ENCODE data around the gene ELAVL1. TPM values are rescaled to one million over a fixed set of nuclear protein-coding genes. Genes with fewer than 3 reads are reported as not detected.

The ELAVL1 gene
- total and polyA plus RNA-seq, 2 donors (not counting 1 experiment from before 2014, with no cell fraction given): 21.8 to 63.5 TPM

GRCh38 chr19:8023371-8023770 is 17.9 kb upstream of the ELAVL1 start:
- intact Hi-C loops (cut with micrococcal nuclease): no loop called here
- Mint-ChIP-seq H3K4me1 (no peaks in the 10 kb centered on the region), H3K27ac (no peak overlapping the region), H3K4me3 (no peak overlapping the region), H3K9me3 (ENCODE audit: insufficient read depth) (no peaks in the 10 kb centered on the region), H3K27me3 (no peaks in the 10 kb centered on the region)
- Histone ChIP-seq H3K4me1 (ENCODE audit: control insufficient read depth in 2 of 2, insufficient read depth in 2 of 2, low read length in 2 of 2) (no peaks in the 10 kb centered on the region), H3K9me3 (ENCODE audit: control extremely low read depth in 1 of 3, control insufficient read depth in 2 of 3, insufficient read depth in 1 of 3, low read length in 2 of 3) (no peaks in the 10 kb centered on the region), H3K36me3 (replicated peaks in 1 of 2; ENCODE audit: control extremely low read depth in 1 of 2, control insufficient read depth in 1 of 2, extremely low read depth in 1 of 2, insufficient read depth in 2 of 2, low read length in 1 of 2) (no peaks in the 10 kb centered on the region), H2AFZ (ENCODE audit: insufficient read depth, low read depth, low read length, poor library complexity, severe bottlenecking) (no peak overlapping the region), H3K79me2 (ENCODE audit: control insufficient read depth, insufficient read depth, low read length) (no peaks in the 10 kb centered on the region), H3K9ac (ENCODE audit: low read length) (no peak overlapping the region), H3K27me3 (replicated peaks in 1 of 4; ENCODE audit: control extremely low read depth in 1 of 4, control insufficient read depth in 3 of 4, insufficient read depth in 4 of 4, low read length in 3 of 4) (no peaks in the 10 kb centered on the region), H3K27ac (ENCODE audit: low read length in 2 of 2) (no peak overlapping the region), H3K4me2 (replicated peaks; ENCODE audit: low read depth, low read length, poor library complexity, severe bottlenecking) (no peak overlapping the region), H3K4me3 (ENCODE audit: control extremely low read depth in 1 of 5, extremely low read depth in 1 of 5, insufficient read depth in 1 of 5, low read depth in 2 of 5, low read length in 4 of 5) (no peak overlapping the region), H4K20me1 (ENCODE audit: control insufficient read depth, insufficient read depth, low read length, poor library complexity, severe bottlenecking) (no peaks in the 10 kb centered on the region)
- ChIA-PET CTCF (no interaction called here), POLR2A (no interaction called here)
- TF ChIP-seq EZH2 (IDR thresholded peaks at IDR 0.05; ENCODE audit: borderline replicate concordance, insufficient read depth, low read depth, low read length, poor library complexity, severe bottlenecking) (no peak), CTCF (IDR thresholded peaks at IDR 0.05) (no peak)
- no peak for DNase-seq
- WGBS (ENCODE audit: insufficient coverage): 100% methylated on average over 1 of the region's 5 CpGs
- ATAC-seq (ENCODE audit: low read depth): no peak

- WGBS (ENCODE audit: insufficient coverage): 100% methylated on average over 9 of the region's 13 CpGs
Observed at GRCh38 chr19:8022275-8022674, 16.8 kb upstream of the ELAVL1 start.

More at GRCh38 chr19:8022275-8022674, 16.8 kb upstream of the ELAVL1 start:
- no peak for ATAC-seq (ENCODE audit: low read depth)
- POLR2A ChIA-PET: no interaction called here
- peaks cover 3 to 10% of the 10 kb centered on the region in 2 donors for H3K4me1 ChIP-seq (ENCODE audit: control insufficient read depth in 2 of 2, insufficient read depth in 2 of 2, low read length in 2 of 2)
- no peaks in the 10 kb centered on the region for H3K9me3 ChIP-seq (ENCODE audit: control extremely low read depth in 1 of 3, control insufficient read depth in 2 of 3, insufficient read depth in 1 of 3, low read length in 2 of 3)
- H3K36me3 ChIP-seq (replicated peaks in 1 of 2; ENCODE audit: control extremely low read depth in 1 of 2, control insufficient read depth in 1 of 2, extremely low read depth in 1 of 2, insufficient read depth in 2 of 2, low read length in 1 of 2): no peaks in the 10 kb centered on the region
- Mint-ChIP-seq H3K4me1 (peaks cover 8% of the 10 kb centered on the region), H3K27me3 (no peaks in the 10 kb centered on the region), H3K9me3 (ENCODE audit: insufficient read depth) (no peaks in the 10 kb centered on the region), H3K27ac (no peak overlapping the region), H3K4me3 (no peak overlapping the region)
- intact Hi-C loops (cut with micrococcal nuclease): no loop called here
- no peak overlapping the region for H3K4me2 ChIP-seq (replicated peaks; ENCODE audit: low read depth, low read length, poor library complexity, severe bottlenecking)
- CTCF ChIA-PET: no interaction called here
- no peaks in the 10 kb centered on the region for H4K20me1 ChIP-seq (ENCODE audit: control insufficient read depth, insufficient read depth, low read length, poor library complexity, severe bottlenecking)
- no peak overlapping the region for H3K9ac ChIP-seq (ENCODE audit: low read length)
- no peak for TF ChIP-seq CTCF (IDR thresholded peaks at IDR 0.05)
- TF ChIP-seq EZH2 (IDR thresholded peaks at IDR 0.05; ENCODE audit: borderline replicate concordance, insufficient read depth, low read depth, low read length, poor library complexity, severe bottlenecking): no peak
- no peak for DNase-seq
- H3K27me3 ChIP-seq (replicated peaks in 1 of 4; ENCODE audit: control extremely low read depth in 1 of 4, control insufficient read depth in 3 of 4, insufficient read depth in 4 of 4, low read length in 3 of 4): no peaks in the 10 kb centered on the region
- no peaks in the 10 kb centered on the region for H3K79me2 ChIP-seq (ENCODE audit: control insufficient read depth, insufficient read depth, low read length)
- H2AFZ ChIP-seq (ENCODE audit: insufficient read depth, low read depth, low read length, poor library complexity, severe bottlenecking): no peak overlapping the region
- H3K27ac ChIP-seq (ENCODE audit: low read length in 2 of 2): no peak overlapping the region
- no peak overlapping the region for H3K4me3 ChIP-seq (ENCODE audit: control extremely low read depth in 1 of 5, extremely low read depth in 1 of 5, insufficient read depth in 1 of 5, low read depth in 2 of 5, low read length in 4 of 5)

Data from B cell (primary cell).